ENCODE results near the gene CAVIN3. TPM values are rescaled to one million over a fixed set of nuclear protein-coding genes. Genes with fewer than 3 reads are reported as not detected.

Gene CAVIN3
- polyA plus RNA-seq, 1 experiment, result 134 TPM

DNA sequence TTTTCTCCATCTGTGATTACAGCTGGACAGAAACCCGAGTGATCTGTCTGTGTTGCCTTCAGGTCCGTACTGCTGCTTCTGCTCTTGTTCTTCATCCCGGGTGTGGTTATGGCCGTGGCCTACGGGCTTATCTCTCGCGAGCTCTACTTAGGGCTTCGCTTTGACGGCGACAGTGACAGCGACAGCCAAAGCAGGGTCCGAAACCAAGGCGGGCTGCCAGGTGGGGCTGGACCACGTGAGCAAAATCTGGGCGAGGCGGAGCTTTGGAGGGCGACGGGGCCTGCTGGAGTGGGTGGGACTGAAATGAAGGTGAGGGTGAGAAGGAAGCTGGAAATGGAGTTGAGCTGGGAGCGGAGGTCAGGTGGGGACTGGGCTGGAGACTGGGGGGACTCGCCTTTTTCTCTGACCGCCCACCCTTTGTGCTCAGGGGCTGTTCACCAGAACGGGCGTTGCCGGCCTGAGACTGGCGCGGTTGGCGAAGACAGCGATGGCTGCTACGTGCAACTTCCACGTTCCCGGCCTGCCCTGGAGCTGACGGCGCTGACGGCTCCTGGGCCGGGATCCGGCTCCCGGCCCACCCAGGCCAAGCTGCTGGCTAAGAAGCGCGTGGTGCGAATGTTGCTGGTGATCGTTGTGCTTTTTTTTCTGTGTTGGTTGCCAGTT lies 49.6 kb downstream of the CAVIN3 start:
- H3K27me3 ChIP-seq (ENCODE audit: control insufficient read depth, insufficient read depth, low read length), result peaks cover 1% of the 10 kb centered on the region; the same call in 1 of the 2 replicates
- TF ChIP-seq, protein P1, sequence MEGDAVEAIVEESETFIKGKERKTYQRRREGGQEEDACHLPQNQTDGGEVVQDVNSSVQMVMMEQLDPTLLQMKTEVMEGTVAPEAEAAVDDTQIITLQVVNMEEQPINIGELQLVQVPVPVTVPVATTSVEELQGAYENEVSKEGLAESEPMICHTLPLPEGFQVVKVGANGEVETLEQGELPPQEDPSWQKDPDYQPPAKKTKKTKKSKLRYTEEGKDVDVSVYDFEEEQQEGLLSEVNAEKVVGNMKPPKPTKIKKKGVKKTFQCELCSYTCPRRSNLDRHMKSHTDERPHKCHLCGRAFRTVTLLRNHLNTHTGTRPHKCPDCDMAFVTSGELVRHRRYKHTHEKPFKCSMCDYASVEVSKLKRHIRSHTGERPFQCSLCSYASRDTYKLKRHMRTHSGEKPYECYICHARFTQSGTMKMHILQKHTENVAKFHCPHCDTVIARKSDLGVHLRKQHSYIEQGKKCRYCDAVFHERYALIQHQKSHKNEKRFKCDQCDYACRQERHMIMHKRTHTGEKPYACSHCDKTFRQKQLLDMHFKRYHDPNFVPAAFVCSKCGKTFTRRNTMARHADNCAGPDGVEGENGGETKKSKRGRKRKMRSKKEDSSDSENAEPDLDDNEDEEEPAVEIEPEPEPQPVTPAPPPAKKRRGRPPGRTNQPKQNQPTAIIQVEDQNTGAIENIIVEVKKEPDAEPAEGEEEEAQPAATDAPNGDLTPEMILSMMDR (IDR thresholded peaks at IDR 0.05; ENCODE audit: insufficient read depth, low read depth, low read length), result no peak
- ChIA-PET POLR2A (no interaction called here), CTCF (interaction anchor here (0.9 to 1.6 kb wide), 3 partner anchors 9 to 92 kb away, joined by 3 to 4 read pairs (median 3); no protein-coding TSS in a partner anchor)
- H3K36me3 ChIP-seq (ENCODE audit: control insufficient read depth, insufficient read depth, low read length), result no peaks in the 10 kb centered on the region
- no peak for DNase-seq (ENCODE audit: low read depth)
- H3K4me3 ChIP-seq (ENCODE audit: low read depth, low read length), result no peak overlapping the region

DNA sequence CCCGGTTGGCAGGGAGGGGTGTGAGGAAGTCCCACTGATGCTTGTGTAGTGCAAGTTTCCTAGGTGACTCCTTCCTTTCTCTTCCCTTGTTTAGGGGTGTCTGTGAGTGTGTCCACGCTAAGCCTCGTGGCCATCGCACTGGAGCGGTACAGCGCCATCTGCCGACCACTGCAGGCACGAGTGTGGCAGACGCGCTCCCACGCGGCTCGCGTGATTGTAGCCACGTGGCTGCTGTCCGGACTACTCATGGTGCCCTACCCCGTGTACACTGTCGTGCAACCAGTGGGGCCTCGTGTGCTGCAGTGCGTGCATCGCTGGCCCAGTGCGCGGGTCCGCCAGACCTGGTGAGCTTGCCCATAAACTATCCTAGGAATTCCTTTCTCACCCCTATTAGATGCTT lies 50.3 kb downstream of the CAVIN3 start:
- CTCF ChIA-PET, result interaction anchor here (1.4 to 3.5 kb wide), 3 partner anchors 19 to 93 kb away, joined by 3 to 14 read pairs (median 4); no protein-coding TSS in a partner anchor
- Histone ChIP-seq H3K27me3 (ENCODE audit: control insufficient read depth, insufficient read depth, low read length) (peaks cover 1% of the 10 kb centered on the region; the same call in 1 of the 2 replicates), H3K4me3 (ENCODE audit: low read depth, low read length) (no peak overlapping the region), H3K36me3 (ENCODE audit: control insufficient read depth, insufficient read depth, low read length) (no peaks in the 10 kb centered on the region)
- POLR2A ChIA-PET, result no interaction called here
- no peak for DNase-seq (ENCODE audit: low read depth)
- TF ChIP-seq, protein P1 (IDR thresholded peaks at IDR 0.05; ENCODE audit: insufficient read depth, low read depth, low read length), result no peak

Other genes with a start within 250 kb of the CAVIN3 start
- not detected in 2 replicates for gene OR56B4, start 212.8 kb downstream of the CAVIN3 start, polyA plus RNA-seq (2011; rRNA removed)
- not detected in 2 replicates for gene OR52B2, start 150.2 kb downstream of the CAVIN3 start, polyA plus RNA-seq (2011; rRNA removed)
- gene OR52W1, start 121.3 kb downstream of the CAVIN3 start, polyA plus RNA-seq (2011; rRNA removed), result not detected in 2 replicates
- not detected in 2 replicates for gene C11orf42, start 114.9 kb downstream of the CAVIN3 start, polyA plus RNA-seq (2011; rRNA removed)
- gene FHIP1B, start 85.9 kb downstream of the CAVIN3 start, polyA plus RNA-seq (2011; rRNA removed), result 22.1 and 30.6 TPM in 2 replicates
- 0.11 TPM in 1 of 2 replicates, not detected in the other for gene CNGA4, start 81.4 kb downstream of the CAVIN3 start, polyA plus RNA-seq (2011; rRNA removed)
- not detected in 2 replicates for gene CCKBR, start 60.7 kb downstream of the CAVIN3 start, polyA plus RNA-seq (2011; rRNA removed)
- gene SMPD1, start 70.0 kb upstream of the CAVIN3 start, polyA plus RNA-seq (2011; rRNA removed), result 76.1 and 118 TPM in 2 replicates
- gene APBB1, start 98.6 kb upstream of the CAVIN3 start, polyA plus RNA-seq (2011; rRNA removed), result 39.5 and 62.5 TPM in 2 replicates
- 0.82 and 0.87 TPM in 2 replicates for gene HPX, start 120.5 kb upstream of the CAVIN3 start, polyA plus RNA-seq (2011; rRNA removed)
- 8.2 and 10.4 TPM in 2 replicates for gene TRIM3, start 153.4 kb upstream of the CAVIN3 start, polyA plus RNA-seq (2011; rRNA removed)
- 86.5 and 103 TPM in 2 replicates for gene ARFIP2, start 160.8 kb upstream of the CAVIN3 start, polyA plus RNA-seq (2011; rRNA removed)
- gene TIMM10B, start 161.0 kb upstream of the CAVIN3 start, polyA plus RNA-seq (2011; rRNA removed), result 29.4 and 32.5 TPM in 2 replicates
- 2.3 and 3.1 TPM in 2 replicates for gene DNHD1, start 176.8 kb upstream of the CAVIN3 start, polyA plus RNA-seq (2011; rRNA removed)